GM23248 (cell line): ENCODE measurements around the gene ZC3H7A. TPM values are rescaled to one million over a fixed set of nuclear protein-coding genes. Genes with fewer than 3 reads are reported as not detected.

Source experiments
- DNase-seq: peaks from one replicate; pipeline ENCODE4 v3.0.0-alpha.2; 2015
- H2AFZ ChIP-seq: fragments of 200-600 bp; sonication (generic); 2 replicates; pipeline ENCODE4 v1.6.1; 2016; ENCODE audit warnings: antibody characterized with exemption
- H3F3A ChIP-seq: fragments of 200-600 bp; sonication (generic); 2 replicates; pipeline ENCODE4 v1.6.1; 2016; ENCODE audit warnings: mild to moderate bottlenecking, antibody characterized with exemption, mixed run types; ENCODE audit not compliant: insufficient read depth
- H3K27ac ChIP-seq: fragments of 200-600 bp; sonication (generic); 2 replicates; pipeline ENCODE4 v1.5.1; 2016; ENCODE audit warnings: mild to moderate bottlenecking
- H3K27me3 ChIP-seq: fragments of 200-600 bp; sonication (generic); replicated peaks from 2 replicates; pipeline ENCODE4 v1.6.1; 2016; ENCODE audit warnings: mild to moderate bottlenecking; ENCODE audit not compliant: insufficient read depth
- H3K36me3 ChIP-seq: fragments of 200-600 bp; sonication (generic); 2 replicates; pipeline ENCODE4 v1.6.1; 2016; ENCODE audit warnings: low read depth, mild to moderate bottlenecking
- H3K4me1 ChIP-seq: fragments of 200-600 bp; sonication (generic); 2 replicates; pipeline ENCODE4 v1.6.1; 2016; ENCODE audit warnings: mild to moderate bottlenecking; ENCODE audit not compliant: insufficient read depth
- H3K4me2 ChIP-seq: fragments of 200-600 bp; sonication (generic); one replicate; pipeline ENCODE4 v1.6.1; 2016; ENCODE audit warnings: mild to moderate bottlenecking; ENCODE audit not compliant: unreplicated experiment
- H3K4me3 ChIP-seq: fragments of 200-600 bp; sonication (generic); 2 replicates; pipeline ENCODE4 v1.5.1; 2016; ENCODE audit warnings: mild to moderate bottlenecking
- H3K79me2 ChIP-seq: fragments of 200-600 bp; sonication (generic); 2 replicates; pipeline ENCODE4 v1.6.1; 2016; ENCODE audit warnings: mild to moderate bottlenecking; ENCODE audit not compliant: insufficient read depth
- H3K9ac ChIP-seq: fragments of 200-600 bp; sonication (generic); 2 replicates; pipeline ENCODE4 v1.6.1; 2016; ENCODE audit warnings: mild to moderate bottlenecking
- H3K9me2 ChIP-seq: fragments of 200-600 bp; sonication (generic); 2 replicates; pipeline ENCODE4 v1.6.1; 2016; ENCODE audit warnings: mixed run types, mild to moderate bottlenecking, moderate library complexity; ENCODE audit not compliant: insufficient read depth
- H3K9me3 ChIP-seq: fragments of 200-600 bp; sonication (generic); one replicate; pipeline ENCODE4 v1.6.1; 2017; ENCODE audit warnings: low read depth
- H4K20me1 ChIP-seq: fragments of 200-600 bp; sonication (generic); 2 replicates; pipeline ENCODE4 v1.6.0; 2016; ENCODE audit not compliant: insufficient read depth
- EZH2 ChIP-seq: fragments of 200-600 bp; sonication (generic); IDR thresholded peaks from 2 replicates; pipeline ENCODE4 v1.6.1; 2018; ENCODE audit warnings: antibody characterized with exemption, mild to moderate bottlenecking; ENCODE audit not compliant: insufficient read depth, poor library complexity, severe bottlenecking
- EZH2phosphoT487 ChIP-seq: fragments of 200-600 bp; sonication (generic); IDR thresholded peaks from 2 replicates; pipeline ENCODE4 v1.6.1; 2018; ENCODE audit warnings: antibody characterized with exemption, moderate library complexity, mild to moderate bottlenecking, low read depth; ENCODE audit not compliant: insufficient read depth
- WGBS, 2 experiments: methylation state at CpG; one replicate each; pipeline ENCODE4 v1.1.6; 2015 to 2017; ENCODE audit warnings: low lambda C conversion rate in 2 of 2, low coverage in 1 of 2; ENCODE audit errors: missing lambda C conversion rate in 2 of 2; 5-methylcytosine and 5-hydroxymethylcytosine counted together
- in situ Hi-C: fragments of 300-500 bp; cut with MboI; formaldehyde crosslinking; loops from 2 replicates; pipeline ENCODE4 v1.15.0; 2020
- polyA plus RNA-seq: library from polyadenylated mRNA; unstranded; fragments of >200 nt; fragmentation: Nextera tagmentation; extraction: Ambion mirVana; gene quantifications from 2 replicates; pipeline ENCODE4 v1.2.1, GENCODE V29; 2016
- total RNA-seq: library from RNA; depleted of rRNA; stranded (reverse); fragments of >200 nt; shearing (Covaris generic); gene quantifications from 2 replicates; pipeline ENCODE4 v1.2.3, GENCODE V29; 2014

ZC3H7A gene
- total and polyA plus RNA-seq, 2 experiments from 2014 or later = 33.6 to 48.0 TPM

DNA sequence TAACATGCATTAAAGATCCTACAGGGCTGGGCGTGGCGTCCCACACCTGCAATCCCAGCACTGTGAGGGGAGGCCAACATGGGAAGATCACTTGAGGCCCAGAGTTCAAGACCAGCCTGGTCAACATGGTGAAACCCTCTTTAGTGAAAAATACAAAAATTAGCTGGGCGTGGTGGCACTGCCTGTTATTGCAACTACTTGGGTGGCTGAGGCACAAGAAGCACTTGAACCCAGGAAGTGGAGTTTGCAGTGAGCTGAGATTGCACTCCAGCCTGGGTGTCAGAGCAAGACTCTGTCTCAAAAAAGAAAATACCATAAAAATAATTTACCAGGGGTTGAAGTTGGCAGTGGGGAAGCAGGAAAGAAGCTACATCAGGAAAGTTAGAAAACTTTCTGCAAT, 67.3 kb downstream of the ZC3H7A start:
- Histone ChIP-seq H3K9me3 (no peaks in the 10 kb centered on the region), H2AFZ (no peak overlapping the region), H3K79me2 (peaks cover 97% of the 10 kb centered on the region), H3K9me2 (no peaks in the 10 kb centered on the region), H3K4me3 (no peak overlapping the region), H3K9ac (no peak overlapping the region), H3F3A (peaks cover 6% of the 10 kb centered on the region; the same call in 1 of the 2 replicates), H3K27ac (no peak overlapping the region), H4K20me1 (no peaks in the 10 kb centered on the region), H3K4me1 (no peaks in the 10 kb centered on the region; the same call in 1 of the 2 replicates), H3K36me3 (peaks cover 60% of the 10 kb centered on the region), H3K27me3 (no peaks in the 10 kb centered on the region), H3K4me2 (no peak overlapping the region)
- in situ Hi-C loops = loop anchor here (10.0 kb wide), 1 partner anchor 335 kb away; no protein-coding TSS in a partner anchor
- DNase-seq = no peak
- no peak for TF ChIP-seq EZH2
- no peak for TF ChIP-seq EZH2phosphoT487
- 98 to 100% methylated on average over 3 of the region's 3 CpGs for WGBS, 2 experiments

- DNase-seq = no peak
- H3K9ac ChIP-seq = no peak overlapping the region
- no peaks in the 10 kb centered on the region for H3K27me3 ChIP-seq
- no peak for TF ChIP-seq EZH2
- no peak overlapping the region for H3K4me2 ChIP-seq
- H3K4me3 ChIP-seq = no peak overlapping the region
- H3K79me2 ChIP-seq = peaks cover 98% of the 10 kb centered on the region
- H3K27ac ChIP-seq = no peak overlapping the region
- 76 to 82% methylated on average over 4 of the region's 4 CpGs for WGBS, 2 experiments
- H2AFZ ChIP-seq = no peak overlapping the region
- H3K9me2 ChIP-seq = no peaks in the 10 kb centered on the region
- peaks cover 58% of the 10 kb centered on the region for H3K36me3 ChIP-seq
- no peaks in the 10 kb centered on the region; the same call in 1 of the 2 replicates for H3K4me1 ChIP-seq
- peaks cover 6% of the 10 kb centered on the region; the same call in 1 of the 2 replicates for H3F3A ChIP-seq
- H4K20me1 ChIP-seq = no peaks in the 10 kb centered on the region
- in situ Hi-C loops = loop anchor here (10.0 kb wide), 1 partner anchor 333 kb away; no protein-coding TSS in a partner anchor
- no peaks in the 10 kb centered on the region for H3K9me3 ChIP-seq
These were observed 69.1 kb downstream of the ZC3H7A start for GRCh38 chr16:11727796-11728543.

- TF ChIP-seq EZH2 = no peak
- TF ChIP-seq EZH2phosphoT487 = no peak
- Histone ChIP-seq H3K9ac (no peak overlapping the region), H3K9me3 (no peaks in the 10 kb centered on the region), H3K4me1 (no peaks in the 10 kb centered on the region; the same call in 1 of the 2 replicates), H3K36me3 (peaks cover 69% of the 10 kb centered on the region), H3K27me3 (no peaks in the 10 kb centered on the region), H3F3A (peaks cover 6% of the 10 kb centered on the region; the same call in 1 of the 2 replicates), H2AFZ (no peak overlapping the region), H3K4me2 (no peak overlapping the region), H4K20me1 (no peaks in the 10 kb centered on the region), H3K9me2 (no peaks in the 10 kb centered on the region), H3K27ac (no peak overlapping the region), H3K4me3 (no peak overlapping the region), H3K79me2 (peaks cover 86% of the 10 kb centered on the region)
- no peak for DNase-seq
- in situ Hi-C loops = loop anchor here (10.0 kb wide), 1 partner anchor 331 kb away; no protein-coding TSS in a partner anchor
- 91 to 96% methylated on average over 8 of the region's 8 CpGs for WGBS, 2 experiments
These were observed 71.0 kb downstream of the ZC3H7A start for GRCh38 chr16:11726008-11726407.

DNA sequence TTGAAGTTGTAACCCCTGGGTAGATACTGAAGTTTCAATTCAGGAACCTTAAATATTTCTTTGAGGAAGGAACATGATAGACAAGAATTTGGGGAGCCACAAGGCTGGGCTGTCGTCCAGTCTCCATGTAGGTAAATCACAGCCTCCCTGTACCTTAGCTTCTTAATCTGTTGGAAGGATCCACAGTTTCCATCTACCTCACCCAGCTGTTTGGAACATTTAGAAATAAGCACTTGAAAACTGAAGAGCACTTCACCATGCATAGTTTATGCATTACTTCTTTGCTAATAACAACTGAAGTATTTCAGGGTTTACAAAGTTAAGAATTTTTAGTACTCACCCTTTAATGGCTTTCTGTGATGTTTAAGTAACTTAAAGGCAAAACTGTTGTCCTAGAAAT, 71.6 kb downstream of the ZC3H7A start:
- TF ChIP-seq EZH2 (no peak), EZH2phosphoT487 (no peak)
- H3F3A ChIP-seq = peaks cover 6% of the 10 kb centered on the region; the same call in 1 of the 2 replicates
- no peaks in the 10 kb centered on the region; the same call in 1 of the 2 replicates for H3K4me1 ChIP-seq
- H3K79me2 ChIP-seq = peaks cover 81% of the 10 kb centered on the region
- no peaks in the 10 kb centered on the region for H4K20me1 ChIP-seq
- no peak overlapping the region for H2AFZ ChIP-seq
- no peak overlapping the region for H3K27ac ChIP-seq
- DNase-seq = peak; percentile 8
- in situ Hi-C loops = loop anchor here (10.0 kb wide), 1 partner anchor 331 kb away; no protein-coding TSS in a partner anchor
- peaks cover 74% of the 10 kb centered on the region for H3K36me3 ChIP-seq
- no peak overlapping the region for H3K4me2 ChIP-seq
- no peaks in the 10 kb centered on the region for H3K27me3 ChIP-seq
- no peak overlapping the region for H3K4me3 ChIP-seq
- H3K9me2 ChIP-seq = no peaks in the 10 kb centered on the region
- 87 to 90% methylated on average over 1 of the region's 1 CpG for WGBS, 2 experiments
- no peaks in the 10 kb centered on the region for H3K9me3 ChIP-seq
- H3K9ac ChIP-seq = no peak overlapping the region
